ENCODE data around the gene DLG5.
A peak's percentile ranks its signal among the peaks of the same experiment; 100 is the strongest.

The DLG5 gene

GRCh38 chr10:77922566-77923179 lies 3.9 kb downstream of the DLG5 start:
- H3K14ac ChIP-seq (ENCODE audit: low read length in 2 of 2) = no peak overlapping the region
- no peak overlapping the region for H3K18ac ChIP-seq (ENCODE audit: low read depth in 1 of 2, low read length in 2 of 2)
- H3K9me3 ChIP-seq (ENCODE audit: control insufficient read depth, low read length) = no peaks in the 10 kb centered on the region
- H2BK15ac ChIP-seq (ENCODE audit: low read depth, poor library complexity, severe bottlenecking) = no peak overlapping the region
- no peak overlapping the region for H3K9ac ChIP-seq (ENCODE audit: low read length)
- H3K36me3 ChIP-seq (ENCODE audit: control insufficient read depth in 1 of 2, insufficient read depth in 2 of 2, low read depth in 1 of 2, low read length in 2 of 2) = peaks cover 2 to 7% of the 10 kb centered on the region in 2 experiments
- H2BK120ac ChIP-seq (ENCODE audit: low read depth, low read length) = no peak overlapping the region
- H3K4me1 ChIP-seq (ENCODE audit: control insufficient read depth, insufficient read depth, low read depth, low read length) = peaks cover 30% of the 10 kb centered on the region
- H2BK12ac ChIP-seq (ENCODE audit: low read length in 2 of 2) = no peak overlapping the region
- H3K27ac ChIP-seq (ENCODE audit: low read length, poor library complexity, severe bottlenecking) = no peak overlapping the region
- no peak overlapping the region for H3K4me2 ChIP-seq (ENCODE audit: low read length, poor library complexity, severe bottlenecking)
- no peak overlapping the region for H2BK5ac ChIP-seq (ENCODE audit: low read depth, low read length, poor library complexity, severe bottlenecking)
- 93% methylated on average over 8 of the region's 8 CpGs for WGBS
- peak overlapping the region in 1 of 2 experiments; percentile 47 for H3K23ac ChIP-seq (ENCODE audit: low read length in 2 of 2)
- H4K91ac ChIP-seq (ENCODE audit: low read length) = no peak overlapping the region
- H2AFZ ChIP-seq (ENCODE audit: low read depth, low read length) = no peak overlapping the region
- peaks cover 0 to 4% of the 10 kb centered on the region in 2 experiments for H3K27me3 ChIP-seq (ENCODE audit: control insufficient read depth in 1 of 2, insufficient read depth in 1 of 2, low read length in 2 of 2)
- no peak for DNase-seq
- no peak overlapping the region for H3K4me3 ChIP-seq (ENCODE audit: insufficient read depth in 1 of 2, low read depth in 1 of 2, low read length in 2 of 2)
- H2AK5ac ChIP-seq (ENCODE audit: low read length, severe bottlenecking) = no peak overlapping the region
- H4K8ac ChIP-seq (ENCODE audit: low read length) = no peak overlapping the region
- no peak overlapping the region for H3K4ac ChIP-seq (ENCODE audit: low read depth in 1 of 2, low read length in 2 of 2)
- H3K79me1 ChIP-seq (replicated peaks; ENCODE audit: low read length, poor library complexity, severe bottlenecking) = peaks cover 29% of the 10 kb centered on the region

DNA sequence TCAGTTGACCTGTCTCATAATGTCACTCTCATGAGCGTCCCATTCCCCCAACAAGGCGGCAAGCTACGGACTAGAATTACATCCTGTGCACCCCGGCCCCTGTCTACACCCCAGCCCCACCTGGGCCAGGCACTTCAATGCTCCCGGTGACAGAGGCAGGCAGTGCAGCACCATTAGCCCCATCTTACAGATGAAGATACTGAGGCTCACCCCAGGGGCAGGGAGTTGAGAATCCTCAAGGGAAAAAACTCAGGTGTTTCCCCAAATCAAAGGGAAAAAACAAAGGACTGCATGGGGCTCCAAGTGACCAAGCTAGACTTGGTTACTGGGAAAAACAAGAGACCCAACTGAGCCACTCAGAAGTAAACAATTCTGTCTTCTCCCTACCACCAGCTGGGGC lies 4.5 kb downstream of the DLG5 start:
- Histone ChIP-seq H3K27me3 (ENCODE audit: control insufficient read depth in 1 of 2, insufficient read depth in 1 of 2, low read length in 2 of 2) (no peaks in the 10 kb centered on the region), H3K27ac (ENCODE audit: low read length, poor library complexity, severe bottlenecking) (no peak overlapping the region), H3K4me1 (ENCODE audit: control insufficient read depth, insufficient read depth, low read depth, low read length) (peaks cover 28% of the 10 kb centered on the region), H3K23ac (ENCODE audit: low read length in 2 of 2) (no peak overlapping the region), H3K4me3 (ENCODE audit: insufficient read depth in 1 of 2, low read depth in 1 of 2, low read length in 2 of 2) (no peak overlapping the region), H3K4me2 (ENCODE audit: low read length, poor library complexity, severe bottlenecking) (no peak overlapping the region), H3K9ac (ENCODE audit: low read length) (no peak overlapping the region), H3K4ac (ENCODE audit: low read depth in 1 of 2, low read length in 2 of 2) (no peak overlapping the region), H4K8ac (ENCODE audit: low read length) (no peak overlapping the region), H3K9me3 (ENCODE audit: control insufficient read depth, low read length) (no peaks in the 10 kb centered on the region), H2BK12ac (ENCODE audit: low read length in 2 of 2) (no peak overlapping the region), H3K14ac (ENCODE audit: low read length in 2 of 2) (no peak overlapping the region), H2BK120ac (ENCODE audit: low read depth, low read length) (no peak overlapping the region), H3K79me1 (replicated peaks; ENCODE audit: low read length, poor library complexity, severe bottlenecking) (peaks cover 29% of the 10 kb centered on the region), H2AFZ (ENCODE audit: low read depth, low read length) (no peak overlapping the region), H2BK5ac (ENCODE audit: low read depth, low read length, poor library complexity, severe bottlenecking) (no peak overlapping the region), H3K18ac (ENCODE audit: low read depth in 1 of 2, low read length in 2 of 2) (no peak overlapping the region), H4K91ac (ENCODE audit: low read length) (no peak overlapping the region), H2AK5ac (ENCODE audit: low read length, severe bottlenecking) (no peak overlapping the region), H2BK15ac (ENCODE audit: low read depth, poor library complexity, severe bottlenecking) (no peak overlapping the region), H3K36me3 (ENCODE audit: control insufficient read depth in 1 of 2, insufficient read depth in 2 of 2, low read depth in 1 of 2, low read length in 2 of 2) (peaks cover 2 to 7% of the 10 kb centered on the region in 2 experiments)
- WGBS = 96% methylated on average over 5 of the region's 5 CpGs
- DNase-seq = no peak

DNA sequence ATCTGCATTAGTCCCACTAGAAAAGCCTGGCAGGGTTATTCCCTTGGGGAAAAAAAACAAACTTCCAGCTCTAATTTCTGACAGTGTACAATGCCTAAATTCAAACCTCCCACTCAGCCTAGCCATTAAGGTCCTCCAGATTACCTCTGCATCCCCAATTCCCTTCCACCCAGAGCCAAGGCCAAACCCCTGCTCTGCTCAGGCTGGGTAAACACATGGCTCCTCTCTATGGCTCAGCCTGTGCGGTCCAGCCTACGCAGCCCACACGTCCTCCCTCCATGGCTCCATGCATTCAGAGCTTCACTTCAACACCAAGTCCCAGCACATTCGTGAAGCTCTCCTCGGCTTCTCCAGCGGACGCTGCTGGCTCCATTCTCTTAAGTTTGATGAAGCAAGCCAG lies 5.2 kb downstream of the DLG5 start:
- no peak overlapping the region for H4K91ac ChIP-seq (ENCODE audit: low read length)

DNA sequence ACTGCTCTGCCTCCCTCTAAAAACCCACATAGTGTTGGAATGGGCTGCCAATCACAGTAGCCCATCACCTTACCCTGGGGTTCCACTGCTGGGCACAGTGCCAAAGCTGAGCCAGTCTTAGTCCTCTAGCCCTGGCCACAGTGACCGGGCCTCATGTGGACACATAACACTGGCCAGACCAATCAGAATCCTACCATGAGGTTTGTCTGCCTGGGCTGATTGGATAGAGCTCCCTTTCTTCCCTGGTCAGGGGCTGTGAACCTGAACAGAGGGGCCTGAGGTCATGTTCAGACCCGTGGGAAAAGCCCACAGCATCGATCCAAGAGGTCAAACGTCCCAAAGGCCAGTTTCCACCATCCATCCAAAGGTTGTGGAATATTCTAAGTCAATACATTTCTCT lies 6.1 kb downstream of the DLG5 start:
- no peak overlapping the region for H3K9ac ChIP-seq (ENCODE audit: low read length)
- peaks cover 2 to 7% of the 10 kb centered on the region in 2 experiments for H3K36me3 ChIP-seq (ENCODE audit: control insufficient read depth in 1 of 2, insufficient read depth in 2 of 2, low read depth in 1 of 2, low read length in 2 of 2)
- DNase-seq = no peak
- no peak overlapping the region for H2BK15ac ChIP-seq (ENCODE audit: low read depth, poor library complexity, severe bottlenecking)
- no peak overlapping the region for H2BK5ac ChIP-seq (ENCODE audit: low read depth, low read length, poor library complexity, severe bottlenecking)
- no peak overlapping the region for H3K23ac ChIP-seq (ENCODE audit: low read length in 2 of 2)
- no peak overlapping the region for H3K14ac ChIP-seq (ENCODE audit: low read length in 2 of 2)
- no peak overlapping the region for H4K8ac ChIP-seq (ENCODE audit: low read length)
- no peaks in the 10 kb centered on the region for H3K9me3 ChIP-seq (ENCODE audit: control insufficient read depth, low read length)
- peak overlapping the region in 1 of 2 experiments; percentile 76 for H2BK12ac ChIP-seq (ENCODE audit: low read length in 2 of 2)
- H3K4ac ChIP-seq (ENCODE audit: low read depth in 1 of 2, low read length in 2 of 2) = no peak overlapping the region
- peak overlapping the region in 1 of 2 experiments; percentile 5 for H3K18ac ChIP-seq (ENCODE audit: low read depth in 1 of 2, low read length in 2 of 2)
- no peak overlapping the region for H4K91ac ChIP-seq (ENCODE audit: low read length)
- 61% methylated on average over 2 of the region's 4 CpGs for WGBS
- H3K4me3 ChIP-seq (ENCODE audit: insufficient read depth in 1 of 2, low read depth in 1 of 2, low read length in 2 of 2) = no peak overlapping the region
- H3K27me3 ChIP-seq (ENCODE audit: control insufficient read depth in 1 of 2, insufficient read depth in 1 of 2, low read length in 2 of 2) = no peaks in the 10 kb centered on the region
- peaks cover 35% of the 10 kb centered on the region for H3K79me1 ChIP-seq (replicated peaks; ENCODE audit: low read length, poor library complexity, severe bottlenecking)
- no peak overlapping the region for H2AFZ ChIP-seq (ENCODE audit: low read depth, low read length)
- H2AK5ac ChIP-seq (ENCODE audit: low read length, severe bottlenecking) = no peak overlapping the region
- H3K27ac ChIP-seq (ENCODE audit: low read length, poor library complexity, severe bottlenecking) = no peak overlapping the region
- H3K4me1 ChIP-seq (ENCODE audit: control insufficient read depth, insufficient read depth, low read depth, low read length) = peaks cover 23% of the 10 kb centered on the region
- no peak overlapping the region for H3K4me2 ChIP-seq (ENCODE audit: low read length, poor library complexity, severe bottlenecking)
- H2BK120ac ChIP-seq (ENCODE audit: low read depth, low read length) = no peak overlapping the region

More for the DNA sequence above, 5.2 kb downstream of the DLG5 start:
- peak overlapping the region; percentile 3 for H4K8ac ChIP-seq (ENCODE audit: low read length)
- no peaks in the 10 kb centered on the region for H3K27me3 ChIP-seq (ENCODE audit: control insufficient read depth in 1 of 2, insufficient read depth in 1 of 2, low read length in 2 of 2)
- H3K4me2 ChIP-seq (ENCODE audit: low read length, poor library complexity, severe bottlenecking) = no peak overlapping the region
- H2BK5ac ChIP-seq (ENCODE audit: low read depth, low read length, poor library complexity, severe bottlenecking) = no peak overlapping the region
- H3K9me3 ChIP-seq (ENCODE audit: control insufficient read depth, low read length) = no peaks in the 10 kb centered on the region
- H2BK12ac ChIP-seq (ENCODE audit: low read length in 2 of 2) = no peak overlapping the region
- no peak overlapping the region for H2AK5ac ChIP-seq (ENCODE audit: low read length, severe bottlenecking)
- no peak overlapping the region for H2BK15ac ChIP-seq (ENCODE audit: low read depth, poor library complexity, severe bottlenecking)
- H3K4ac ChIP-seq (ENCODE audit: low read depth in 1 of 2, low read length in 2 of 2) = no peak overlapping the region
- no peak for DNase-seq
- H3K4me1 ChIP-seq (ENCODE audit: control insufficient read depth, insufficient read depth, low read depth, low read length) = peaks cover 27% of the 10 kb centered on the region
- no peak overlapping the region for H3K23ac ChIP-seq (ENCODE audit: low read length in 2 of 2)
- H3K9ac ChIP-seq (ENCODE audit: low read length) = no peak overlapping the region
- no peak overlapping the region for H3K14ac ChIP-seq (ENCODE audit: low read length in 2 of 2)
- H2AFZ ChIP-seq (ENCODE audit: low read depth, low read length) = no peak overlapping the region
- H3K36me3 ChIP-seq (ENCODE audit: control insufficient read depth in 1 of 2, insufficient read depth in 2 of 2, low read depth in 1 of 2, low read length in 2 of 2) = peaks cover 2 to 7% of the 10 kb centered on the region in 2 experiments
- no peak overlapping the region for H3K27ac ChIP-seq (ENCODE audit: low read length, poor library complexity, severe bottlenecking)
- peaks cover 31% of the 10 kb centered on the region for H3K79me1 ChIP-seq (replicated peaks; ENCODE audit: low read length, poor library complexity, severe bottlenecking)
- H2BK120ac ChIP-seq (ENCODE audit: low read depth, low read length) = no peak overlapping the region
- H3K18ac ChIP-seq (ENCODE audit: low read depth in 1 of 2, low read length in 2 of 2) = no peak overlapping the region
- no peak overlapping the region for H3K4me3 ChIP-seq (ENCODE audit: insufficient read depth in 1 of 2, low read depth in 1 of 2, low read length in 2 of 2)
- 81% methylated on average over 7 of the region's 7 CpGs for WGBS
